Endothelial cell of umbilical vein (primary cell): ENCODE data around the gene STXBP5. TPM values are rescaled to one million over a fixed set of nuclear protein-coding genes. Genes with fewer than 3 reads are reported as not detected.

Source experiments
- BruUV-seq: library from RNA; stranded (reverse); fragments of 400-500 nt; replicated peaks from 2 replicates; lab custom pipeline; 2021; lab: Mats Ljungman, UMichigan
- CTCF ChIA-PET: fragments of 300-600, 350-600 bp; sonication (Branson Sonifier 250); formaldehyde crosslinking; loops from one replicate; lab custom pipeline; 2021; ENCODE audit warnings: antibody characterized with exemption, inconsistent platforms; lab: Charles Lee
- POLR2A ChIA-PET: fragments of 300-600, 350-600 bp; sonication (Branson Sonifier 250); formaldehyde crosslinking; loops from one replicate; lab custom pipeline; 2021; ENCODE audit warnings: antibody characterized with exemption, inconsistent platforms; lab: Charles Lee
- DNase-seq: peaks from one replicate; pipeline ENCODE4 v3.0.0-alpha.2; 2011; ENCODE audit warnings: low read depth, low spot score
- FAIRE-seq: peaks from 2 replicates; lab custom pipeline; 2011; peaks lifted over from hg19 to GRCh38; lab: Jason Lieb, UNC
- H2AFZ ChIP-seq: 2 replicates; pipeline ENCODE4 v1.6.0; 2012; ENCODE audit warnings: low read depth, low read length, control low read depth, inconsistent platforms
- H3K27ac ChIP-seq: 2 replicates; pipeline ENCODE4 v1.5.1; 2011; ENCODE audit warnings: low read depth, mild to moderate bottlenecking, control low read depth, low read length, moderate library complexity; ENCODE audit not compliant: insufficient read depth
- H3K27me3 ChIP-seq, 2 experiments: 2 replicates each; pipeline versions ENCODE4 v1.6.0 to v1.6.1; 2011; ENCODE audit warnings: low read length in 2 of 2, mixed read lengths in 1 of 2; ENCODE audit not compliant: control insufficient read depth in 2 of 2, insufficient read depth in 2 of 2
- H3K36me3 ChIP-seq, 2 experiments: 2 replicates in 1 of 2; 3 replicates in 1 of 2; pipeline ENCODE4 v1.5.1; 2011; ENCODE audit warnings: low read length in 2 of 2, mild to moderate bottlenecking in 1 of 2, moderate library complexity in 1 of 2; ENCODE audit not compliant: control insufficient read depth in 2 of 2, insufficient read depth in 2 of 2; ENCODE audit errors: extremely low read depth in 1 of 2
- H3K4me1 ChIP-seq: 3 replicates; pipeline ENCODE4 v1.5.1; 2011; ENCODE audit warnings: mild to moderate bottlenecking, low read length; ENCODE audit not compliant: control insufficient read depth, insufficient read depth; ENCODE audit errors: extremely low read depth
- H3K4me2 ChIP-seq: 2 replicates; pipeline ENCODE4 v1.6.1; 2011; ENCODE audit warnings: low read length, control low read depth, mixed read lengths; ENCODE audit not compliant: insufficient read depth
- H3K4me3 ChIP-seq, 3 experiments: fragments of 200-600 bp in 1 of 3; sonication (generic), shearing (Covaris generic) in 1 of 3; replicated peaks in 1 of 3; 2 replicates each; pipeline ENCODE4 v1.5.1; 2011 to 2016; ENCODE audit warnings: control low read depth in 3 of 3, low read length in 3 of 3, mild to moderate bottlenecking in 2 of 3, inconsistent platforms in 1 of 3, low read depth in 1 of 3, moderate library complexity in 1 of 3; ENCODE audit not compliant: insufficient read depth in 1 of 3
- H3K79me2 ChIP-seq: 2 replicates; pipeline ENCODE4 v1.6.0; 2012; ENCODE audit warnings: low read length, inconsistent platforms; ENCODE audit not compliant: control insufficient read depth, insufficient read depth
- H3K9ac ChIP-seq: replicated peaks from 2 replicates; pipeline ENCODE3; 2011; ENCODE audit warnings: low read length, control low read depth; ENCODE audit not compliant: insufficient read depth; ENCODE audit errors: extremely low read depth
- H3K9me1 ChIP-seq: replicated peaks from 3 replicates; pipeline ENCODE4 v1.6.0; 2011; ENCODE audit warnings: mild to moderate bottlenecking, low read length; ENCODE audit not compliant: control insufficient read depth, insufficient read depth; ENCODE audit errors: extremely low read depth
- H3K9me3 ChIP-seq: replicated peaks from 2 replicates; pipeline ENCODE4 v1.5.1; 2012; ENCODE audit warnings: low read length, inconsistent platforms; ENCODE audit not compliant: control insufficient read depth, insufficient read depth
- H4K20me1 ChIP-seq: replicated peaks from 2 replicates; pipeline ENCODE3; 2011; ENCODE audit warnings: mild to moderate bottlenecking, low read length; ENCODE audit not compliant: control insufficient read depth, insufficient read depth; ENCODE audit errors: extremely low read depth
- CTCF ChIP-seq, 2 donors: IDR thresholded peaks; 1 replicate in 1 of 2; 2 replicates in 1 of 2; pipeline ENCODE4 v1.5.1; 2011; ENCODE audit warnings: low read length in 2 of 2, mild to moderate bottlenecking in 2 of 2, moderate library complexity in 2 of 2, control low read depth in 1 of 2, inconsistent platforms in 1 of 2, low read depth in 1 of 2; ENCODE audit not compliant: insufficient read depth in 1 of 2; ENCODE audit errors: extremely low read depth in 1 of 2
- EZH2 ChIP-seq: IDR thresholded peaks from 2 replicates; pipeline ENCODE4 v1.6.1; 2012; ENCODE audit warnings: borderline replicate concordance, low read depth, mild to moderate bottlenecking, moderate library complexity, low read length, inconsistent platforms; ENCODE audit not compliant: severe bottlenecking
- FOS ChIP-seq: IDR thresholded peaks from 2 replicates; pipeline ENCODE4 v1.6.1; 2011; ENCODE audit warnings: mild to moderate bottlenecking, low read length, moderate library complexity, borderline replicate concordance; ENCODE audit not compliant: insufficient read depth
- GATA2 ChIP-seq: IDR thresholded peaks from 2 replicates; pipeline ENCODE4 v1.7.0; 2011; ENCODE audit warnings: low read depth, mild to moderate bottlenecking, moderate library complexity, mixed read lengths, low read length; ENCODE audit not compliant: insufficient read length, insufficient read depth
- JUN ChIP-seq: IDR thresholded peaks from 2 replicates; pipeline ENCODE4 v1.6.1; 2011; ENCODE audit warnings: borderline replicate concordance, low read depth; ENCODE audit not compliant: insufficient read length, insufficient read depth
- MAX ChIP-seq: IDR thresholded peaks from 2 replicates; pipeline ENCODE4 v1.6.1; 2011; ENCODE audit not compliant: insufficient read depth, insufficient read length
- MYC ChIP-seq: IDR thresholded peaks from one replicate; pipeline ENCODE4 v1.6.1; 2011; ENCODE audit warnings: mild to moderate bottlenecking, low read depth, low read length
- POLR2A ChIP-seq: IDR thresholded peaks from 2 replicates; pipeline ENCODE4 v1.6.1; 2012; ENCODE audit warnings: low read depth, mild to moderate bottlenecking, control low read depth, low read length
- POLR2AphosphoS5 ChIP-seq: IDR thresholded peaks from 2 replicates; pipeline ENCODE4 v1.6.1; 2012; ENCODE audit warnings: low read depth, mild to moderate bottlenecking, control low read depth, low read length, moderate library complexity; ENCODE audit not compliant: insufficient read depth
- dilution Hi-C: fragments of 300-500 bp; cut with MboI; formaldehyde crosslinking; loops from one replicate; pipeline ENCODE4 v1.15.0; 2019; ENCODE audit warnings: low sequenced_read_pairs; ENCODE audit not compliant: extremely low pct_ligation_motif_present
- intact Hi-C: fragments of 100-400 bp; cut with micrococcal nuclease; formaldehyde crosslinking; loops from one replicate; pipeline ENCODE4 v1.10.0; 2022
- polyA plus RNA-seq, 4 experiments: library from polyadenylated mRNA; depleted of rRNA in 3 of 4; stranded (reverse) in 3 of 4; unstranded in 1 of 4; fragments of >200 nt; gene quantifications; 2 replicates each; pipeline versions ENCODE4 v1.2.1 to v1.2.3, GENCODE V29; 2011 to 2012; ENCODE audit warnings: missing spikeins in 1 of 4
- total RNA-seq: library from RNA; stranded (reverse); gene quantifications from 2 replicates; pipeline ENCODE4 v1.2.3, GENCODE V29; 2021

The STXBP5 gene
- total and polyA plus RNA-seq, 2 donors (not counting 3 experiments of a cell fraction or from before 2014, with no cell fraction given), result 7.1 to 21.8 TPM

GRCh38 chr6:147372806-147373205 is 168.6 kb downstream of the STXBP5 start:
- BruUV-seq, result no TSS peak
- no peak for DNase-seq
- H3K9ac ChIP-seq, result no peak overlapping the region
- no peak overlapping the region for H3K4me3 ChIP-seq
- H3K79me2 ChIP-seq, result no peaks in the 10 kb centered on the region
- ChIA-PET POLR2A (no interaction called here), CTCF (interaction anchor here (0.6 kb wide), 1 partner anchor 102 kb away, joined by 4 read pairs; no protein-coding TSS in a partner anchor)
- H4K20me1 ChIP-seq, result no peaks in the 10 kb centered on the region
- no peak for TF ChIP-seq MYC
- TF ChIP-seq JUN, result no peak
- no peak for TF ChIP-seq POLR2A
- TF ChIP-seq EZH2, result no peak
- TF ChIP-seq GATA2, result no peak
- no peak for TF ChIP-seq MAX
- TF ChIP-seq POLR2AphosphoS5, result no peak
- no peak for TF ChIP-seq CTCF (IDR thresholded peaks at IDR 0.05; ENCODE audit: extremely low read depth in 1 of 2, insufficient read depth in 1 of 2, low read depth in 1 of 2, low read length in 2 of 2)
- no peak for TF ChIP-seq FOS
- no peak for FAIRE-seq
- H3K9me3 ChIP-seq, result no peaks in the 10 kb centered on the region
- no peak overlapping the region for H2AFZ ChIP-seq
- H3K27me3 ChIP-seq, result no peaks in the 10 kb centered on the region
- no peaks in the 10 kb centered on the region for H3K4me1 ChIP-seq
- no peaks in the 10 kb centered on the region for H3K36me3 ChIP-seq
- dilution Hi-C loops, result no loop called here
- H3K9me1 ChIP-seq, result peaks cover 3% of the 10 kb centered on the region
- intact Hi-C loops, result no loop called here
- no peak overlapping the region for H3K27ac ChIP-seq
- H3K4me2 ChIP-seq, result no peak overlapping the region
